GM13976 (cell line): ENCODE results near the gene AFMID.

Experiments
- DNase-seq: peaks from one replicate; pipeline ENCODE4 v3.0.0; 2012; ENCODE audit warnings: low spot score
- CTCF ChIP-seq: IDR thresholded peaks from 2 replicates; pipeline ENCODE4 v1.5.1; 2012; ENCODE audit warnings: borderline replicate concordance, mild to moderate bottlenecking; ENCODE audit not compliant: insufficient read depth; ENCODE audit errors: extremely low read depth, missing control alignments, control extremely low read depth
- in situ Hi-C: fragments of 300-500 bp; cut with MboI; formaldehyde crosslinking; loops from one replicate; pipeline ENCODE4 v1.12.0; 2022; ENCODE audit warnings: low sequenced_read_pairs, mixed read lengths, inconsistent platforms; ENCODE audit not compliant: unreplicated experiment

Gene AFMID

GRCh38 chr17:78236362-78237127 lies 49.4 kb downstream of the AFMID start:
- in situ Hi-C loops, result no loop called here
- TF ChIP-seq CTCF, result no peak
- DNase-seq, result no peak

- DNase-seq, result no peak
- in situ Hi-C loops, result no loop called here
- TF ChIP-seq CTCF, result no peak
Measured at GRCh38 chr17:78237401-78238012, 50.3 kb downstream of the AFMID start.

GRCh38 chr17:78238823-78239488 lies 51.8 kb downstream of the AFMID start:
- no peak for TF ChIP-seq CTCF
- no peak for DNase-seq
- in situ Hi-C loops, result no loop called here

GRCh38 chr17:78239489-78239931 lies 52.3 kb downstream of the AFMID start:
- no peak for TF ChIP-seq CTCF
- in situ Hi-C loops, result no loop called here
- no peak for DNase-seq

- no peak for TF ChIP-seq CTCF
- in situ Hi-C loops, result no loop called here
- no peak for DNase-seq
Measured at GRCh38 chr17:78240012-78240655, 53.0 kb downstream of the AFMID start.

- no peak for TF ChIP-seq CTCF
- DNase-seq, result no peak
- in situ Hi-C loops, result no loop called here
Measured at GRCh38 chr17:78240839-78241238, 53.7 kb downstream of the AFMID start.
